HG03432 (cell line): ENCODE measurements around the gene CSRNP2.
"Not testable (repeated sequence)": the region's sequence is repeated elsewhere in the genome, so short reads cannot be mapped to it uniquely, and the experiment has no call there.

Source experiments
- ATAC-seq: cut with Tn5 transposase; IDR thresholded peaks from one replicate; pipeline ENCODE4 v1.9.1; 2021; ENCODE audit warnings: mild to moderate bottlenecking, moderate library complexity; ENCODE audit not compliant: unreplicated experiment

CSRNP2 gene

GRCh38 chr12:51083126-51083833 lies at the start of gene CSRNP2:
TSS of gene CSRNP2 (minus strand) at chr12:51083596. CDS start at chr12:51076561, 7,035 bp downstream.
- ATAC-seq: peak; percentile 97

GRCh38 chr12:51132693-51133092 lies 49.3 kb upstream of the CSRNP2 start:
- ATAC-seq: no peak

GRCh38 chr12:51131745-51132521 lies 48.5 kb upstream of the CSRNP2 start:
- no peak for ATAC-seq

GRCh38 chr12:51128919-51129318 lies 45.5 kb upstream of the CSRNP2 start:
- ATAC-seq: no peak

- no peak for ATAC-seq
Observed at GRCh38 chr12:51127050-51127729, 43.8 kb upstream of the CSRNP2 start.

GRCh38 chr12:51126297-51126696 lies 42.9 kb upstream of the CSRNP2 start:
- ATAC-seq: no peak

- no peak for ATAC-seq
Observed at GRCh38 chr12:51124504-51124903, 41.1 kb upstream of the CSRNP2 start.

- ATAC-seq: no peak
Observed at GRCh38 chr12:51122844-51123243, 39.4 kb upstream of the CSRNP2 start.

- ATAC-seq: no peak
Observed at GRCh38 chr12:51118706-51119105, 35.3 kb upstream of the CSRNP2 start.

- ATAC-seq: no peak
Observed at GRCh38 chr12:51115533-51115932, 32.1 kb upstream of the CSRNP2 start.

- no peak for ATAC-seq
Observed at GRCh38 chr12:51108136-51108535, 24.7 kb upstream of the CSRNP2 start.

- ATAC-seq: no peak
Observed at GRCh38 chr12:51103977-51104376, 20.6 kb upstream of the CSRNP2 start.

GRCh38 chr12:51098611-51099010 lies 15.2 kb upstream of the CSRNP2 start:
- ATAC-seq: no peak

- no peak for ATAC-seq
Observed at GRCh38 chr12:51090705-51091229, 7.4 kb upstream of the CSRNP2 start.

- ATAC-seq: no peak
Observed at GRCh38 chr12:51087818-51088217, 4.4 kb upstream of the CSRNP2 start.

GRCh38 chr12:51086933-51087332 lies 3.5 kb upstream of the CSRNP2 start:
- ATAC-seq: no peak

- no peak for ATAC-seq
Observed at GRCh38 chr12:51085757-51086156, 2.4 kb upstream of the CSRNP2 start.

- ATAC-seq: no peak
Observed at GRCh38 chr12:51082561-51083125, 753 bp downstream of the CSRNP2 start.

- ATAC-seq: no peak
Observed at GRCh38 chr12:51081421-51081820, 2.0 kb downstream of the CSRNP2 start.

GRCh38 chr12:51080136-51080535 lies 3.3 kb downstream of the CSRNP2 start:
- ATAC-seq: no peak

- ATAC-seq: not testable (repeated sequence)
Observed at GRCh38 chr12:51078866-51079265, 4.5 kb downstream of the CSRNP2 start.
